Spleen (tissue), 11 donors: ENCODE data around the gene SLC13A3. TPM values are rescaled to one million over a fixed set of nuclear protein-coding genes. Genes with fewer than 3 reads are reported as not detected.

Source experiments
- DNase-seq: peaks from one replicate; pipeline ENCODE4 v3.0.0-alpha.2; 2020
- H3K27ac ChIP-seq, 8 donors: fragments of 200-600 bp; sonication (generic) in 7 of 8; 1 replicate in 4 of 8; 2 replicates in 4 of 8; pipeline versions ENCODE4 v1.5.0 to v1.8.0; 2016 to 2021; ENCODE audit warnings: inconsistent platforms in 4 of 8, mild to moderate bottlenecking in 4 of 8, moderate library complexity in 1 of 8
- H3K27me3 ChIP-seq, 7 donors: fragments of 200-600 bp; sonication (generic) in 6 of 7; replicated peaks in 1 of 7; 1 replicate in 4 of 7; 2 replicates in 3 of 7; pipeline versions ENCODE4 v1.5.0 to v1.8.0; 2016 to 2021; ENCODE audit warnings: inconsistent platforms in 3 of 7, mild to moderate bottlenecking in 1 of 7
- H3K36me3 ChIP-seq, 6 donors: fragments of 200-600 bp; sonication (generic) in 5 of 6; 1 replicate in 4 of 6; 2 replicates in 2 of 6; pipeline versions ENCODE4 v1.5.0 to v1.8.0; 2016 to 2021; ENCODE audit warnings: inconsistent platforms in 2 of 6
- H3K4me1 ChIP-seq, 6 donors: fragments of 200-600 bp; sonication (generic) in 5 of 6; 1 replicate in 3 of 6; 2 replicates in 3 of 6; pipeline versions ENCODE4 v1.5.0 to v1.8.0; 2016 to 2021; ENCODE audit warnings: inconsistent platforms in 3 of 6
- H3K4me3 ChIP-seq, 8 donors: fragments of 200-600 bp; sonication (generic) in 7 of 8; 1 replicate in 4 of 8; 2 replicates in 4 of 8; pipeline versions ENCODE4 v1.5.0 to v1.8.0; 2016 to 2021; ENCODE audit warnings: inconsistent platforms in 4 of 8, mild to moderate bottlenecking in 4 of 8, moderate library complexity in 2 of 8
- H3K9me3 ChIP-seq, 8 donors: fragments of 200-600 bp; sonication (generic) in 7 of 8; 1 replicate in 4 of 8; 2 replicates in 4 of 8; pipeline versions ENCODE4 v1.5.0 to v1.8.0; 2016 to 2021; ENCODE audit warnings: inconsistent platforms in 4 of 8
- CTCF ChIP-seq, 11 experiments: fragments of 200-600 bp in 7 of 11; fragments of 450-650 bp in 4 of 11; sonication (generic) in 4 of 11; IDR thresholded peaks in 8 of 11; conservative IDR thresholded peaks in 3 of 11; 1 replicate in 7 of 11; 2 replicates in 4 of 11; pipeline versions ENCODE4 v1.4.0 to v1.8.0; 2016 to 2021; ENCODE audit warnings: antibody characterized with exemption in 11 of 11, inconsistent platforms in 4 of 11, mild to moderate bottlenecking in 1 of 11
- POLR2A ChIP-seq, 3 donors: fragments of 450-650 bp; IDR thresholded peaks; one replicate each; pipeline ENCODE4 v1.5.1; 2017; ENCODE audit warnings: antibody characterized with exemption in 3 of 3, mild to moderate bottlenecking in 1 of 3
- POLR2AphosphoS5 ChIP-seq, 3 donors: sonication (generic); formaldehyde crosslinking; IDR thresholded peaks; one replicate each; pipeline ENCODE4 v1.5.1; 2017; ENCODE audit warnings: antibody characterized with exemption in 3 of 3
- WGBS, 5 donors: extraction: QIAGEN DNeasy Blood & Tissue Kit in 3 of 5; methylation state at CpG; one replicate each; pipeline versions ENCODE4 v1.1.5 to v1.1.7; 2013 to 2018; 5-methylcytosine and 5-hydroxymethylcytosine counted together
- intact Hi-C: fragments of 100-400 bp; cut with DNase I; formaldehyde crosslinking; loops from one replicate; pipeline ENCODE4 v1.15.0; 2023; ENCODE audit warnings: low total_unique reads
- polyA plus RNA-seq, 3 donors: library from polyadenylated mRNA; stranded (reverse); fragments of 200-250 nt; gene quantifications; one replicate each; pipeline ENCODE4 v1.2.1, GENCODE V29; 2013
- total RNA-seq, 7 donors: library from RNA; depleted of rRNA in 3 of 7; stranded (reverse); fragments of >200 nt in 3 of 7; fragmentation: NEBNext Ultra II Directional in 4 of 7; extraction: Animal tissue kit (Norgen Biotek cat#: 25700) in 4 of 7; gene quantifications; one replicate each; pipeline versions ENCODE4 v1.1.0 to v1.2.1, GENCODE V29; 2016 to 2021
- donor health status: healthy with polysubstance abuse.
- donor health status: DM: no; HTN: no; CAD: no; lungs with moderate emphysema.
- donor health status: DM: no; HTN: no; CAD: no.
- donor health status: Bipolar disorder and iron deficiency.
- donor health status: healthy.
- donor health status: DM: no; HTN: no; CAD: no.
- donor health status: DM: yes; HTN: yes; CAD: no.

Gene SLC13A3
- total and polyA plus RNA-seq, 10 donors, result 0.16 to 1.7 (median 0.44) TPM; not detected in 1

- 52 to 70% (median 63%) methylated on average over 2 of the region's 2 CpGs for WGBS, 5 donors
- no peak for DNase-seq
- TF ChIP-seq CTCF (IDR thresholded peaks at IDR 0.05 in 8 of 11, conservative IDR thresholded peaks at IDR 0.05 in 3 of 11) (no peak), POLR2AphosphoS5 (IDR thresholded peaks at IDR 0.05) (no peak), POLR2A (IDR thresholded peaks at IDR 0.05) (no peak)
- intact Hi-C loops, result no loop called here
- peaks cover 0 to 8% (median 0%) of the 10 kb centered on the region in 6 donors for H3K4me1 ChIP-seq
- H3K36me3 ChIP-seq, result no peaks in the 10 kb centered on the region
- H3K9me3 ChIP-seq, result peaks cover 0 to 5% (median 0%) of the 10 kb centered on the region in 8 donors
- no peak overlapping the region for H3K4me3 ChIP-seq
- H3K27me3 ChIP-seq, result peaks cover 0 to 12% (median 0%) of the 10 kb centered on the region in 7 donors
- no peak overlapping the region for H3K27ac ChIP-seq
Measured at GRCh38 chr20:46594725-46595124, 56.5 kb downstream of the SLC13A3 start.

- Histone ChIP-seq H3K36me3 (no peaks in the 10 kb centered on the region), H3K9me3 (peaks cover 0 to 5% (median 0%) of the 10 kb centered on the region in 8 donors), H3K27me3 (peaks cover 0 to 18% (median 0%) of the 10 kb centered on the region in 7 donors), H3K4me3 (no peak overlapping the region), H3K27ac (no peak overlapping the region), H3K4me1 (peaks cover 0 to 13% (median 5%) of the 10 kb centered on the region in 6 donors)
- no peak for DNase-seq
- 90 to 93% (median 90%) methylated on average over 4 of the region's 4 CpGs for WGBS, 5 donors
- no peak for TF ChIP-seq POLR2AphosphoS5 (IDR thresholded peaks at IDR 0.05)
- no peak for TF ChIP-seq CTCF (IDR thresholded peaks at IDR 0.05 in 8 of 11, conservative IDR thresholded peaks at IDR 0.05 in 3 of 11)
- no peak for TF ChIP-seq POLR2A (IDR thresholded peaks at IDR 0.05)
- intact Hi-C loops, result no loop called here
Measured at GRCh38 chr20:46592580-46593362, 58.5 kb downstream of the SLC13A3 start.

GRCh38 chr20:46590443-46590842 lies 60.8 kb downstream of the SLC13A3 start:
- H3K4me1 ChIP-seq, result peaks cover 0 to 13% (median 5%) of the 10 kb centered on the region in 6 donors
- H3K36me3 ChIP-seq, result no peaks in the 10 kb centered on the region
- no peak for DNase-seq
- H3K27me3 ChIP-seq, result peaks cover 0 to 13% (median 0%) of the 10 kb centered on the region in 7 donors
- H3K4me3 ChIP-seq, result no peak overlapping the region
- TF ChIP-seq POLR2AphosphoS5 (IDR thresholded peaks at IDR 0.05) (no peak), CTCF (IDR thresholded peaks at IDR 0.05 in 8 of 11, conservative IDR thresholded peaks at IDR 0.05 in 3 of 11) (no peak), POLR2A (IDR thresholded peaks at IDR 0.05) (no peak)
- intact Hi-C loops, result no loop called here
- WGBS, 5 donors, result 22 to 40% (median 28%) methylated on average over 1 of the region's 1 CpG
- peaks cover 0 to 5% (median 0%) of the 10 kb centered on the region in 8 donors for H3K9me3 ChIP-seq
- H3K27ac ChIP-seq, result no peak overlapping the region
